Measurements from ENCODE around the gene CATSPER2. TPM values are rescaled to one million over a fixed set of nuclear protein-coding genes. Genes with fewer than 3 reads are reported as not detected.
A peak's percentile ranks its signal among the peaks of the same experiment; 100 is the strongest.
"Not testable (repeated sequence)": the region's sequence is repeated elsewhere in the genome, so short reads cannot be mapped to it uniquely, and the experiment has no call there.

The CATSPER2 gene
- total and polyA plus RNA-seq, 2 of the 4 experiments (the other 2 are of a cell fraction): 0.41 to 11.3 TPM

- H3K27me3 ChIP-seq (ENCODE audit: control insufficient read depth, insufficient read depth, low read length); POLR2A ChIA-PET (ENCODE audit: unreplicated experiment); H3K9me3 ChIP-seq (ENCODE audit: control insufficient read depth, insufficient read depth, low read length); H2BK15ac ChIP-seq (ENCODE audit: low read depth, low read length); H3K36me3 ChIP-seq (ENCODE audit: control insufficient read depth, insufficient read depth, low read length); H3K18ac ChIP-seq (ENCODE audit: low read depth, low read length); H4K91ac ChIP-seq (ENCODE audit: insufficient read depth, low read depth, low read length); H2BK5ac ChIP-seq (ENCODE audit: low read depth, low read length, poor library complexity, severe bottlenecking); H4K20me1 ChIP-seq (ENCODE audit: insufficient read depth, low read length); H2AFZ ChIP-seq (replicated peaks; ENCODE audit: low read length, poor library complexity); H3K4me3 ChIP-seq (ENCODE audit: insufficient read depth, low read depth, low read length); H3K14ac ChIP-seq (replicated peaks; ENCODE audit: low read depth, low read length); H4K5ac ChIP-seq (ENCODE audit: low read depth, low read length); H2BK120ac ChIP-seq (ENCODE audit: low read depth, low read length); H3K79me1 ChIP-seq (ENCODE audit: low read depth in 1 of 2, low read length in 2 of 2); DNase-seq; intact Hi-C loops (cut with micrococcal nuclease); H3K56ac ChIP-seq (ENCODE audit: extremely low read depth, insufficient read depth, low read length); in situ Hi-C loops (cut with MboI; ENCODE audit: low sequenced_read_pairs); H2AK9ac ChIP-seq (replicated peaks; ENCODE audit: low read depth, low read length, poor library complexity); H3K9ac ChIP-seq (ENCODE audit: low read depth, low read length); H2BK20ac ChIP-seq (ENCODE audit: low read depth, low read length); H3K4me1 ChIP-seq (ENCODE audit: control insufficient read depth, insufficient read depth, low read length); H3K4me2 ChIP-seq (ENCODE audit: low read depth, low read length); H3K27ac ChIP-seq (ENCODE audit: insufficient read depth, low read length); BruUV-seq (replicated peaks); H3K9me1 ChIP-seq (ENCODE audit: insufficient read depth, low read length); CTCF ChIA-PET; H3K23ac ChIP-seq (ENCODE audit: low read depth, low read length); dilution Hi-C loops (cut with HindIII; ENCODE audit: low sequenced_read_pairs, unreplicated experiment); H2AK5ac ChIP-seq (ENCODE audit: low read depth, low read length); H4K8ac ChIP-seq (ENCODE audit: low read depth in 2 of 2, low read length in 2 of 2); H3K4ac ChIP-seq (ENCODE audit: low read depth, low read length): not testable (repeated sequence)
- peak; percentile 67 for ATAC-seq (ENCODE audit: low read depth)
- no CpG with 5 or more reads among the region's 1 CpG for WGBS, 2 experiments (ENCODE audit: extremely low coverage in 2 of 2, insufficient read length in 1 of 2)
These were observed 17.5 kb upstream of the CATSPER2 start for GRCh38 chr15:43666177-43666576.

- CTCF ChIA-PET: not testable (repeated sequence)
These were observed 14.7 kb upstream of the CATSPER2 start for GRCh38 chr15:43663333-43663732.

More at GRCh38 chr15:43663333-43663732, 14.7 kb upstream of the CATSPER2 start:
- H3K79me1 ChIP-seq (ENCODE audit: low read depth in 1 of 2, low read length in 2 of 2); H3K18ac ChIP-seq (ENCODE audit: low read depth, low read length); BruUV-seq (replicated peaks); H4K91ac ChIP-seq (ENCODE audit: insufficient read depth, low read depth, low read length); H2AK9ac ChIP-seq (replicated peaks; ENCODE audit: low read depth, low read length, poor library complexity); H3K27ac ChIP-seq (ENCODE audit: insufficient read depth, low read length); H3K9ac ChIP-seq (ENCODE audit: low read depth, low read length); intact Hi-C loops (cut with micrococcal nuclease); H2BK5ac ChIP-seq (ENCODE audit: low read depth, low read length, poor library complexity, severe bottlenecking); H4K20me1 ChIP-seq (ENCODE audit: insufficient read depth, low read length); ATAC-seq (ENCODE audit: low read depth); in situ Hi-C loops (cut with MboI; ENCODE audit: low sequenced_read_pairs); H2BK15ac ChIP-seq (ENCODE audit: low read depth, low read length); H3K4me1 ChIP-seq (ENCODE audit: control insufficient read depth, insufficient read depth, low read length); H3K4me3 ChIP-seq (ENCODE audit: insufficient read depth, low read depth, low read length); H3K27me3 ChIP-seq (ENCODE audit: control insufficient read depth, insufficient read depth, low read length); H3K4me2 ChIP-seq (ENCODE audit: low read depth, low read length); H3K23ac ChIP-seq (ENCODE audit: low read depth, low read length); H3K9me3 ChIP-seq (ENCODE audit: control insufficient read depth, insufficient read depth, low read length); H3K4ac ChIP-seq (ENCODE audit: low read depth, low read length); H2AFZ ChIP-seq (replicated peaks; ENCODE audit: low read length, poor library complexity); H3K36me3 ChIP-seq (ENCODE audit: control insufficient read depth, insufficient read depth, low read length); dilution Hi-C loops (cut with HindIII; ENCODE audit: low sequenced_read_pairs, unreplicated experiment); H2AK5ac ChIP-seq (ENCODE audit: low read depth, low read length); H4K8ac ChIP-seq (ENCODE audit: low read depth in 2 of 2, low read length in 2 of 2); H3K9me1 ChIP-seq (ENCODE audit: insufficient read depth, low read length); H3K56ac ChIP-seq (ENCODE audit: extremely low read depth, insufficient read depth, low read length); H3K14ac ChIP-seq (replicated peaks; ENCODE audit: low read depth, low read length); H4K5ac ChIP-seq (ENCODE audit: low read depth, low read length); POLR2A ChIA-PET (ENCODE audit: unreplicated experiment); DNase-seq; H2BK120ac ChIP-seq (ENCODE audit: low read depth, low read length); H2BK20ac ChIP-seq (ENCODE audit: low read depth, low read length): not testable (repeated sequence)
- no CpG with 5 or more reads among the region's 8 CpGs for WGBS, 2 experiments (ENCODE audit: extremely low coverage in 2 of 2, insufficient read length in 1 of 2)
